ENCODE data around the gene NFIA.

- TF ChIP-seq CTCF (CRISPR knock-in tag; IDR thresholded peaks at IDR 0.05), result no peak
- no peak for TF ChIP-seq REST (IDR thresholded peaks at IDR 0.05; ENCODE audit: borderline replicate concordance in 1 of 2, low read depth in 1 of 2, low read length in 2 of 2)
- no peak for TF ChIP-seq ZNF781 (CRISPR knock-in tag; IDR thresholded peaks at IDR 0.05; ENCODE audit: borderline replicate concordance, not compliant biosample characterization)
- no peak for TF ChIP-seq ZFP90 (CRISPR knock-in tag; IDR thresholded peaks at IDR 0.05; ENCODE audit: borderline replicate concordance)
- no peak for TF ChIP-seq ZNF740 (CRISPR knock-in tag; IDR thresholded peaks at IDR 0.05)
- TF ChIP-seq TEAD3 (CRISPR knock-in tag; optimal IDR thresholded peaks at IDR 0.05; ENCODE audit: borderline replicate concordance), result no peak
- no peak for TF ChIP-seq TBL1XR1 (IDR thresholded peaks at IDR 0.05; ENCODE audit: borderline replicate concordance, low read length, partially characterized antibody)
- no peak for TF ChIP-seq HCFC1 (IDR thresholded peaks at IDR 0.05; ENCODE audit: low read depth, low read length)
These were observed 275.2 kb downstream of the NFIA start for GRCh38 chr1:61357539-61357938.
